SK-N-SH (cell line): ENCODE measurements around the gene ROBO4. TPM values are rescaled to one million over a fixed set of nuclear protein-coding genes. Genes with fewer than 3 reads are reported as not detected.

Experiments
- CTCF ChIA-PET: fragments of 300-600, 350-600 bp; formaldehyde crosslinking; extraction: SDS; loops from one replicate; lab custom pipeline; 2021; lab: Yijun Ruan, JAX
- POLR2A ChIA-PET: fragments of 350-600 bp; sonication (Branson Sonifier 250); formaldehyde crosslinking; extraction: SDS; loops from one replicate; lab custom pipeline; 2020; ENCODE audit warnings: antibody characterized with exemption, inconsistent platforms; lab: Yijun Ruan, JAX
- DNase-seq: peaks from one replicate; pipeline ENCODE4 v3.0.0; 2012
- H2AFZ ChIP-seq: fragments of 200-600 bp; sonication (generic); 2 replicates; pipeline ENCODE4 v1.8.1; 2016; ENCODE audit warnings: antibody characterized with exemption, mild to moderate bottlenecking, low read depth
- H3F3A ChIP-seq: fragments of 200-600 bp; sonication (generic); replicated peaks from 2 replicates; pipeline ENCODE3; 2016; ENCODE audit warnings: antibody characterized with exemption, mild to moderate bottlenecking; ENCODE audit not compliant: insufficient read depth
- H3K27ac ChIP-seq, 2 experiments: fragments of 200-500 bp in 1 of 2; fragments of 200-600 bp in 1 of 2; sonication (Bioruptor generic) in 1 of 2; sonication (generic), shearing (Covaris generic) in 1 of 2; 2 replicates each; pipeline versions ENCODE4 v1.5.1 to v1.6.1; 2014 to 2016; ENCODE audit warnings: low read depth in 2 of 2, inconsistent platforms in 1 of 2, low read length in 1 of 2, mild to moderate bottlenecking in 1 of 2, mixed read lengths in 1 of 2
- H3K27me3 ChIP-seq: fragments of 200-600 bp; sonication (generic), shearing (Covaris generic); 2 replicates; pipeline ENCODE4 v1.6.1; 2016; ENCODE audit warnings: mixed run types; ENCODE audit not compliant: insufficient read depth
- H3K36me3 ChIP-seq, 2 experiments: fragments of 200-500 bp in 1 of 2; fragments of 200-600 bp in 1 of 2; sonication (Bioruptor generic) in 1 of 2; sonication (generic) in 1 of 2; replicated peaks in 1 of 2; 2 replicates each; pipeline versions ENCODE3 to v1.5.1; 2014 to 2016; ENCODE audit warnings: low read length in 1 of 2, mild to moderate bottlenecking in 1 of 2; ENCODE audit not compliant: insufficient read depth in 2 of 2, control insufficient read depth in 1 of 2
- H3K4me1 ChIP-seq, 2 experiments: fragments of 200-500 bp in 1 of 2; fragments of 200-600 bp in 1 of 2; sonication (Bioruptor generic) in 1 of 2; sonication (generic), shearing (Covaris generic) in 1 of 2; 2 replicates each; pipeline versions ENCODE4 v1.5.1 to v1.6.1; 2014 to 2016; ENCODE audit warnings: low read depth in 1 of 2, low read length in 1 of 2, mixed run types in 1 of 2; ENCODE audit not compliant: insufficient read depth in 2 of 2, control insufficient read depth in 1 of 2
- H3K4me2 ChIP-seq: fragments of 200-600 bp; sonication (generic), shearing (Covaris generic); 2 replicates; pipeline ENCODE4 v1.6.1; 2017; ENCODE audit warnings: mixed run types
- H3K4me3 ChIP-seq, 2 experiments: fragments of 200-500 bp in 1 of 2; fragments of 200-600 bp in 1 of 2; sonication (Bioruptor generic) in 1 of 2; sonication (generic), shearing (Covaris generic) in 1 of 2; 2 replicates each; pipeline versions ENCODE4 v1.5.1 to v1.8.1; 2014 to 2016; ENCODE audit warnings: low read depth in 2 of 2, inconsistent platforms in 1 of 2, low read length in 1 of 2, mild to moderate bottlenecking in 1 of 2, mixed read lengths in 1 of 2, moderate library complexity in 1 of 2
- H3K79me2 ChIP-seq: fragments of 200-600 bp; sonication (generic); 2 replicates; pipeline ENCODE4 v1.8.1; 2017; ENCODE audit warnings: mild to moderate bottlenecking; ENCODE audit not compliant: insufficient read depth
- H3K9ac ChIP-seq: fragments of 200-600 bp; sonication (generic); 2 replicates; pipeline ENCODE4 v1.6.1; 2017; ENCODE audit warnings: mixed run types
- H3K9me2 ChIP-seq: fragments of 200-600 bp; sonication (generic); 2 replicates; pipeline ENCODE4 v1.6.1; 2017; ENCODE audit warnings: mixed run types
- H3K9me3 ChIP-seq: fragments of 200-600 bp; sonication (generic); 2 replicates; pipeline ENCODE4 v1.6.1; 2017; ENCODE audit warnings: mixed run types, mild to moderate bottlenecking, moderate library complexity
- H4K20me1 ChIP-seq: fragments of 200-600 bp; sonication (generic); 2 replicates; pipeline ENCODE4 v1.6.1; 2017; ENCODE audit warnings: mild to moderate bottlenecking, mixed run types; ENCODE audit not compliant: insufficient read depth
- CHD2 ChIP-seq: fragments of 150-350 bp; IDR thresholded peaks from 2 replicates; pipeline ENCODE4 v1.6.1; 2018; ENCODE audit warnings: low read length; ENCODE audit not compliant: partially characterized antibody
- CTCF ChIP-seq: fragments of 200-600 bp; sonication (generic); IDR thresholded peaks from 2 replicates; pipeline ENCODE4 v1.6.1; 2017; ENCODE audit warnings: antibody characterized with exemption, mild to moderate bottlenecking, moderate library complexity
- ELF1 ChIP-seq: IDR thresholded peaks from 2 replicates; pipeline ENCODE4 v1.4.0; 2012
- FOSL2 ChIP-seq: IDR thresholded peaks from 2 replicates; pipeline ENCODE4 v1.4.0; 2012; ENCODE audit warnings: low read depth, mild to moderate bottlenecking, moderate library complexity, borderline replicate concordance
- GABPA ChIP-seq: IDR thresholded peaks from 2 replicates; pipeline ENCODE4 v1.4.0; 2012; ENCODE audit warnings: low read depth, mild to moderate bottlenecking
- IRF3 ChIP-seq: fragments of 150-350 bp; IDR thresholded peaks from 2 replicates; pipeline ENCODE4 v1.6.1; 2016; ENCODE audit warnings: mild to moderate bottlenecking, low read depth, low read length
- MAX ChIP-seq: IDR thresholded peaks from 2 replicates; pipeline ENCODE4 v1.4.0; 2012; ENCODE audit warnings: low read depth
- MXI1 ChIP-seq: IDR thresholded peaks from 2 replicates; pipeline ENCODE4 v1.6.1; 2012; ENCODE audit warnings: mild to moderate bottlenecking, low read depth, low read length, improper control_type of control experiment
- NFIC ChIP-seq: IDR thresholded peaks from 2 replicates; pipeline ENCODE4 v1.4.0; 2012; ENCODE audit warnings: borderline replicate concordance
- NRF1 ChIP-seq: IDR thresholded peaks from 2 replicates; pipeline ENCODE4 v1.6.1; 2012; ENCODE audit warnings: low read depth, mild to moderate bottlenecking, low read length
- POLR2AphosphoS5 ChIP-seq: IDR thresholded peaks from 2 replicates; pipeline ENCODE4 v1.6.1; 2012; ENCODE audit warnings: low read depth, low read length
- RXRA ChIP-seq: IDR thresholded peaks from 2 replicates; pipeline ENCODE4 v1.4.0; 2012; ENCODE audit warnings: low read depth, mild to moderate bottlenecking, borderline replicate concordance
- SIN3A ChIP-seq: IDR thresholded peaks from 2 replicates; pipeline ENCODE4 v1.6.1; 2012; ENCODE audit warnings: low read depth, mild to moderate bottlenecking, low read length, moderate library complexity, borderline replicate concordance
- SMC3 ChIP-seq: IDR thresholded peaks from 2 replicates; pipeline ENCODE4 v1.6.1; 2012; ENCODE audit warnings: low read depth, low read length, improper control_type of control experiment
- TAF1 ChIP-seq: IDR thresholded peaks from 2 replicates; pipeline ENCODE4 v1.6.1; 2012; ENCODE audit warnings: low read depth, mild to moderate bottlenecking, low read length, moderate library complexity, borderline replicate concordance
- USF1 ChIP-seq: IDR thresholded peaks from 2 replicates; pipeline ENCODE4 v1.4.0; 2012; ENCODE audit warnings: low read depth, borderline replicate concordance
- USF2 ChIP-seq: fragments of 150-350 bp; IDR thresholded peaks from 2 replicates; pipeline ENCODE4 v1.6.1; 2017; ENCODE audit warnings: antibody characterized with exemption, low read length, low read depth, borderline replicate concordance
- YY1 ChIP-seq: IDR thresholded peaks from 2 replicates; pipeline ENCODE4 v1.4.0; 2012; ENCODE audit warnings: low read depth, mild to moderate bottlenecking
- WGBS: methylation state at CpG from one replicate; pipeline ENCODE4 v1.1.6; 2017; ENCODE audit warnings: low lambda C conversion rate; 5-methylcytosine and 5-hydroxymethylcytosine counted together
- polyA plus RNA-seq, 3 experiments: library from polyadenylated mRNA; depleted of rRNA; stranded (reverse); fragments of >200 nt; gene quantifications; 2 replicates each; pipeline ENCODE4 v1.2.3, GENCODE V29; 2012

ROBO4 gene
- polyA plus RNA-seq, 1 of the 3 experiments (the other 2 are of a cell fraction) = 0.95 TPM

- TF ChIP-seq POLR2AphosphoS5 = 0 out of 2 replicates have a peak, but pooled peaks have one; percentile 5
- no peak for TF ChIP-seq SMC3
- TF ChIP-seq NFIC = no peak
- Histone ChIP-seq H3K9me2 (no peaks in the 10 kb centered on the region), H4K20me1 (no peaks in the 10 kb centered on the region), H3K9ac (peak overlapping the region; percentile 97), H3K27me3 (no peaks in the 10 kb centered on the region), H3K4me3 (peak overlapping the region; percentile 73 to 80), H3K9me3 (no peaks in the 10 kb centered on the region), H3K79me2 (no peaks in the 10 kb centered on the region; the same call in 1 of the 2 replicates), H3K27ac (peak overlapping the region; percentile 45 to 93; a peak in 3 of 4 replicates), H3F3A (no peaks in the 10 kb centered on the region), H3K36me3 (no peaks in the 10 kb centered on the region), H3K4me1 (peaks cover 0 to 17% of the 10 kb centered on the region in 2 experiments; a peak in 1 of 4 replicates), H2AFZ (peak overlapping the region; percentile 89), H3K4me2 (peak overlapping the region; percentile 96)
- DNase-seq = no peak
- ChIA-PET CTCF (interaction anchor here (0.5 to 5.0 kb wide), 36 partner anchors 8 to 538 kb away, joined by 3 to 55 read pairs (median 4); partner anchors contain the start of genes CCDC15, MSANTD2, NRGN and ROBO3), POLR2A (interaction anchor here (0.6 to 1.4 kb wide), 10 partner anchors 10 to 208 kb away, joined by 3 to 15 read pairs (median 3); partner anchors contain the start of genes CCDC15, SIAE and SPA17)
- 39% methylated on average over 28 of the region's 30 CpGs for WGBS
These were observed 20.6 kb downstream of the ROBO4 start for GRCh38 chr11:124876818-124877630.

- Histone ChIP-seq H2AFZ (peak overlapping the region; percentile 89), H3K27ac (peak overlapping the region; percentile 93 to 94), H3K9me3 (no peaks in the 10 kb centered on the region), H3K9me2 (no peaks in the 10 kb centered on the region), H4K20me1 (no peaks in the 10 kb centered on the region), H3K36me3 (no peaks in the 10 kb centered on the region), H3K4me3 (peak overlapping the region; percentile 73 to 80), H3K79me2 (no peaks in the 10 kb centered on the region; the same call in 1 of the 2 replicates), H3K4me2 (peak overlapping the region; percentile 96), H3K9ac (peak overlapping the region; percentile 97), H3F3A (no peaks in the 10 kb centered on the region), H3K4me1 (peaks cover 0 to 17% of the 10 kb centered on the region in 2 experiments; a peak in 1 of 4 replicates), H3K27me3 (no peaks in the 10 kb centered on the region)
- DNase-seq = peak; percentile 96
- ChIA-PET POLR2A (interaction anchor here (0.6 to 1.4 kb wide), 10 partner anchors 9 to 207 kb away, joined by 3 to 15 read pairs (median 3); partner anchors contain the start of genes CCDC15, SIAE and SPA17), CTCF (interaction anchor here (0.5 to 5.0 kb wide), 37 partner anchors 8 to 539 kb away, joined by 3 to 55 read pairs (median 4); partner anchors contain the start of genes CCDC15, MSANTD2, NRGN and ROBO3)
- 2% methylated on average over 20 of the region's 69 CpGs for WGBS
- TF ChIP-seq MAX (peak; percentile 78), USF2 (no peak; the same call in 1 of the 2 replicates), IRF3 (no peak), SIN3A (no peak; the same call in 1 of the 2 replicates), YY1 (peak; percentile 46; the same call in 1 of the 2 replicates), NFIC (peak; percentile 80), CTCF (peak; percentile 75), POLR2AphosphoS5 (peak; percentile 80), CHD2 (peak; percentile 32), GABPA (peak; percentile 59), ELF1 (no peak), RXRA (no peak), MXI1 (peak; percentile 61), FOSL2 (peak; percentile 9; the same call in 1 of the 2 replicates), USF1 (no peak), NRF1 (peak; percentile 63), TAF1 (peak; percentile 62)
These were observed 21.5 kb downstream of the ROBO4 start for GRCh38 chr11:124875943-124876817.
